NCI-H82 treated with DMSO at 0.1 percent for 48 hours (cell line): Measurements from ENCODE around the gene CST9.

Experiments
- DNase-seq: peaks from one replicate; lab custom pipeline; 2025; ENCODE audit not compliant: unreplicated experiment; lab: John Stamatoyannopoulos, UW

The CST9 gene

DNA sequence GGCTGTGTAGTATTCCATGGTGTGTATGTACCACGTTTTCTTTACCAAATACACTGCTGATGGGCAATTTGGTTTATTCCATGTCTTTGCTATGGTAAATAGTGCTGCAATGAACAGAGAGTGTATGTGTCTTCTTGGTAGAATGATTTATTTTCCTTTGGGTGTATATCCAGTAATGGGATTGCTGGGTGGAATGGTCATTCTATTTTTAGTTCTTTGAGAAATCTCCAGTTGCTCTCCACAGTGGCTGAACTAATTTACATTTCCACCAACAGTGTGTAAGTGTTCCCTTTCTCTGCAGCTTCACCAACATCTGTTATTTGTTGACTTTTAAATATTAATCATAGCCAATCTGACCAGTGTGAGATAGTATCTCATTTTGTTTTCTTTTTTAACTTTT is 51.3 kb downstream of the CST9 start:
- no peak for DNase-seq
